NCI-H2107 treated with DMSO at 0.1 percent for 48 hours (cell line): ENCODE measurements around the gene DESI2.

Source experiments
- DNase-seq: peaks from one replicate; lab custom pipeline; 2025; ENCODE audit not compliant: unreplicated experiment; lab: John Stamatoyannopoulos, UW

Gene DESI2

GRCh38 chr1:244751271-244751895, 98.5 kb downstream of the DESI2 start:
- no peak for DNase-seq

- DNase-seq: no peak
These were observed 102.7 kb downstream of the DESI2 start for GRCh38 chr1:244755673-244756072.

DNA sequence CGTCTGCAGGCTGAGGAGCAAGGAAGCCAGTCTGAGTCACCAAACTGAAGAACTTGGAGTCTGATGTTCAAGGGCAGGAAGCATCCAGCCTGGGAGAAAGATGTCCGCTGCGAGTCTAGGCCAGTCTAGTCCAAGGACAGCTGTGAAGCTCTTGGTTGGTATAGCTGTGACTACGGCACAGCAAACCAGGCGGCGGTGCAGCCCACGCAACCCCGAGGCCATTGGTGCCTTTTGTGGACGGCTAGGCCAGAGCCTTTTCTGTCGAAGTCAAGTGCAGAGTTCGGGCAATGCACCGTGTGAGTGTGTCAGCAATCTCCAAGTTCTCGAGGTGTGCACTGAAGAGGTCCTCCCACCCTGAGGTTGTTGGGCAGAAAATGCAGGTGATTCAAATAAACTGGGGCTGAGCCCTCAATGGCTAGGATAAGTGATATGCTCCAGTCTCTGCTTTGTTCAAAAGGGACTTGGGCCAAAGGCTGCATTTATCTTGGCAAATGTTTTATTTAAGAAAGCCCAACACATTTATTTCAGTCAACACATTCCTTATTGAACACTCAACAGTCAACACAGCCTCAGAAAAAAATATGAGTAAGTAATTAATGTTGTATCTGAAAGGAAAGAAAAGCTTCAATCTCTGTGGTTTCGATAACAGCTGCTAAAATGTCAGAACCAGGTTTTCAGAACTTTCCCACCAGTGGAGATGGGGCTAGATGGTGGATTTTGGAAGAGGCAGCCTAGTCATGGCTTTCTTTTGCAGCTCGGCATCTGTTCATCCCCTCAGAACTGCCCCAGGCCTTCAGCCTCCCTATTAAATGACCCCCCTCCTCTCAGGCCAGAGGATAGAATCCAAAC, 104.4 kb downstream of the DESI2 start:
- no peak for DNase-seq
